HG03066 (cell line): Measurements from ENCODE around the gene TH.
"Not testable (repeated sequence)": the region's sequence is repeated elsewhere in the genome, so short reads cannot be mapped to it uniquely, and the experiment has no call there.

Experiments used
- ATAC-seq: cut with Tn5 transposase; IDR thresholded peaks from one replicate; pipeline ENCODE4 v1.9.1; 2021; ENCODE audit warnings: low read depth; ENCODE audit not compliant: unreplicated experiment

The TH gene

DNA sequence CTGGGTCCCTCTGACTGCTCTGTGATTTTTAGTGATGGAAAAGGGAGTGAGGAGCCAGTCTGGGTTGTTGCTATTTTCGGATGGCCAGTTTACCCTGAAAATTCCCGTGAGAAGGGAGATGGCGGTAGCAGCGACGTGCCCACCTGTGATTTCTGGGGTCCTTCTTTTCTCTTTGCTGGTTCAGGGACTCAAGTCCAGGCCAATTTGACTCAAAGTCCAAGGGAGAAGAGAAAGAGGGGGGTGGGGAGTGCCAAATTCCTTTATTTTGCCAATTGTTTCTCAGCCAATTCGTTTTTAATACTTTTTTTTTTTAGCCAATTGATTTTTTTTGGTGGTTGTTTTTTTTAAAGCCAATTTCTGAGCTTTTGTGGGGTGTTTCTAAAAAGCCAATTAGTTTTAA is 39.4 kb downstream of the TH start:
- no peak for ATAC-seq

DNA sequence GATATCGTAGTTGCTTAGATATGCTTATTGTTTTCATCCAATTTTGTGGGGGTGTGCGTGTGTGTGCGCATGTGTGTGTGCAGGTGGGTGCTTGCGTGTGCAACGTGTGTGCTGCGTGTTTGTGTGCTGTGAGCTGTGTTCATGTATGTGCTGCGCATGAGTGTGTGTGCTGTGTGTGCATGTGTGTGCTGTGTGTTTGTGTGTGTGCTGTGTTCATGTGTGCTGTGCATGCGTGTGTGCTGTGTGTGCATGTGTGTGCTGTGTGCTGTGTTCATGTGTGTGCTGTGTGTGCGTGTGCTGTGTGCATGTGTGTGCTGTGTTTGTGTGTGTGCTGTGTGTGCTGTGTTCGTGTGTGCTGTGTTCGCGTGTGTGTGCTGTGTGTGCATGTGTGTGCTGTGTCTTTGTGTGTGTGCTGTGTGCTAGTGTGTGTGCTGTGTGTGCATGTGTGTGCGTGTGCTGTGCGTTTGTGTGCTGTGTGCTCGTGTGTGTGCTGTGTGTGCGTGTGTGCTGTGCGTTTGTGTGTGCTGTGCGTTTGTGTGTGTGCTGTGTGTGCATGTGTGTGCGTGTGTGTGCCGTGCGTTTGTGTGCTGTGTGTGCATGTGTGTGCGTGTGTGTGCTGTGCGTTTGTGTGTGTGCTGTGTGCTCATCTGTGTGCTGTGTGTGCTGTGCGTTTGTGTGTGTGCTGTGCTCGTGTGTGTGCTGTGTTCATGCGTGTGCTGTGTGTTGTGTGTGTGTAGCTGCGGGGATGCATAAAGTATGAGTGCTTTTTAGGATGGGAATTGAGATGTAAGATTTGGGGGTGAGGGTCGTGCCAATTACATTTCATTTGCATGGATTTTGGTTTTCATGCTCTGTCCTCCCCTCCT is 40.0 kb downstream of the TH start:
- ATAC-seq: no peak

DNA sequence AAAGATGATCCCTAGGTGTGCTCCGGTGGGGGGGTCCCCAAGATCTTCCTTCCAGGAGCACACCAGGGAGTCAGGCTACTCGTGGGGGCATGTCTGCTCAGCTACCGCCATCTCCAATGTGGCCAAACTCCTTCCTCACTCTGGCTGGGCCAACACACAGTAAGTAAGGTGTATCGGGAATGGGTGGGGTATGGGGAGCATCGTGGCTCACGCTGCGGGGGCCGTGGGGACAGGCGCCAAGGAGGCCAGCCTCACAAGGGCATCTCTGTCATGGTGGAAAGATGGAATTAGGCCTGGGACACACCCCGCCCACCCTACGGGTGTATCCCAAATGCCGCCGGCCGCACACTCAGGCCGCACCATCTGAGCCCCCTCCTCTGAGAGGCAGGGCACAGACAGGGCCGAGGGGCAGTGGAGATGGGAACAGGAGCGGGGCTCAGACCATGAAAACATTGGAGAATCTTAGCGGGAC is 40.7 kb downstream of the TH start:
- no peak for ATAC-seq

DNA sequence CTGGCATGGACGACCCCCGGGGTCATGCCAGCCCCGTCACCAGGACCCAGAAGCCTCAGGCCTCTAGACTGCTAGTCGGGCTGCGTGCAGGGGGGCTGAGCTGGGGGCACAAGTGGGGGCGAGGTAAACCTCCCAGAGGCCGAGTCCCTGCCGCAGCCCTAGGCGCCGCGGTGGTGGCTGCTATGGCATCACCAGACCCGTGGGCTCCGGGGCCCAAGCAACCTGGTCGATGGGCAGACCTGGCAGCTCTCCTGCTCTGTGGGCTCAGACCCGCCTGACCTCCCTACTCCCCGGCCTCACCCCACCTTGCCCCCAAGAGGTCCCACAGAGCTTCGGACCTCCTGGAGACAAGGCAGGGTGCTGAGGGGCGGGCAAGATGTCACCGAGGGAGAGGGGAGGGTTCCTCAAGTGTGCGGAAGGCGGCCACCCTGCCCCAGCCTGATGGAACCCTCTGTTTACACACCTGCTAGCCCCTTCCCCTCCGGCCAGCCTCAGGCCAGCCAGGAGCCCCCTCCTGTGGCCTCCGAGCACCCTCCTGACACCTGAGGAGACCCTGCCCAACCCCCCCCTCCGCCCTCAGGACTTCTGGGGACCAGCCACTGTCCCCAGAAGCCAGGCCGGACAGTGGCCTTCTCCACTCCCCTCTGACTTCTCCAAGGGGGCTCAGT is 41.8 kb downstream of the TH start:
- ATAC-seq: no peak

DNA sequence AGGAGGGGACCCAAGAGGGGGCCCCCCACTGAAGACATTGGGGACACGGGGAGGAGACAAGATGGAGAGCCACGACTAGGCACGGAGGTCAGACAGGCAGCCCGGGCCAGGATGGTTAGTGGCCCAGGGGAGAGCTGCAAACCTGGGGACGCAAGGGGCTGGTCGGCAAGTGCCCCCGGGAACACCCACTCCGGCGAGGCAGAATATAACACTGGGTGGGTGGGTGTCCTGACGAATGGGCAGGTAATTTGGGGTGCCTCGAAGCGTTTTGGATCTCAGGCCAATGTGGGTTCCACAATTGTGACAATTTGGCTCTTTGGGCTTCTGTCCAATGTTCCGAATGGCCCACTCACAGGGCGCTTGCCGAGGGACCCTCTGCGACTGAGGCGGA is 42.3 kb downstream of the TH start:
- no peak for ATAC-seq

DNA sequence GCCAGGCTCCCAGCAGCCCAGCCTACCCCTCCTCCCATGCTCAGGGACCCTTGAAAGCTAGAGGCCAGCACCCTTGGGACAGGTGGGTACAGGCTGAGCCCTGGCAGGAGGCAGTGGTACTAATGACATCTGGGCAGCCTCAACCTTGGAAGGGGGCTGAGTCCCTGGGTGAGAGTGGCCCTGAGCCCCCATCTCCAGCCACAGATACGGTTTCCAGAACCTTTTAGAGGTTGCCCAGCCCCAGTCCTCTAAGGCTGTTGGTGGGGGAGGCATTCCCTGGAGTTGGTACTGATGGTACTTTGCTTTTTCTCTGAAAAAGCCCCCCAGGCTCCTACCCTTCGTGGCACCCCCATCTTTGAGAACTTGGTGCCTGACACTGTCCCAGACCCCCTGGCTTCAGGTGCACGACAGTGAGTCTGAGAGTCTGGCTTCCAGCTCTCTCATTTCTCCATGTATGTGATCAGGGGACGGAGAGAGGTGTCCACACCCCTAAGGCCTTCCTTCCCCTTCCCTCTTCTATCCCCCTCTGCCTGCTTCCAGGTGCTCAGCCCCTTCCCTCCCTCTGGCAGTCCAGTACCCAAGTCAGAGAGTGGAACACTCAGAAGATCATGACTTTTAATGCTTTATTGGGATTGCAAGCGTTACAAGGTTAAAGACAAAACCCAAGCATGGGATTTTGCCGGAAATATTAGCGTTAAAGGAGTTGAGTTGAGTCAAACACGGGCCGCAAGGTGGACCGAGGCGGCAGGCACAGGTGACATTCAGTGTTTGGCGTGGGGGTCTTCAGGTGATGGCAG is 42.9 kb downstream of the TH start:
- ATAC-seq: no peak

DNA sequence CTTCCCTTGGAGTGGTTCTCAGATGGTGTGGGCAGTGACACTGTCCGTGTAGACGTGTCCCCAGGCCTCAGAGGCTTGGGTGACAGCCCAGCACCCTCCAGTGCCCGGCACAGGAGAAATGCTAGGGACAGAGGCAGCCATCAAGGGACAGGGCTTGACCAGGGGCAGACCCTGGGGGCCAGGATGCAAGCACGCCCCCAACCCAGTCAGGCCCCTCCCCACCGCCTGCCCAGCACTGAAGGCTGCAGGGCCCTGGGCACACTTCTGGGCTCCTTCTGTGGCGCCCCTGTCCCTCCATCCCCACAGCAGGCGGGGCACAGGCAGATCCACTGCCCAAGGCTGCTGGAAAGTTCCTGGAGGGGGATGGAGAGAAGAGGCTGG is 43.5 kb downstream of the TH start:
- no peak for ATAC-seq

DNA sequence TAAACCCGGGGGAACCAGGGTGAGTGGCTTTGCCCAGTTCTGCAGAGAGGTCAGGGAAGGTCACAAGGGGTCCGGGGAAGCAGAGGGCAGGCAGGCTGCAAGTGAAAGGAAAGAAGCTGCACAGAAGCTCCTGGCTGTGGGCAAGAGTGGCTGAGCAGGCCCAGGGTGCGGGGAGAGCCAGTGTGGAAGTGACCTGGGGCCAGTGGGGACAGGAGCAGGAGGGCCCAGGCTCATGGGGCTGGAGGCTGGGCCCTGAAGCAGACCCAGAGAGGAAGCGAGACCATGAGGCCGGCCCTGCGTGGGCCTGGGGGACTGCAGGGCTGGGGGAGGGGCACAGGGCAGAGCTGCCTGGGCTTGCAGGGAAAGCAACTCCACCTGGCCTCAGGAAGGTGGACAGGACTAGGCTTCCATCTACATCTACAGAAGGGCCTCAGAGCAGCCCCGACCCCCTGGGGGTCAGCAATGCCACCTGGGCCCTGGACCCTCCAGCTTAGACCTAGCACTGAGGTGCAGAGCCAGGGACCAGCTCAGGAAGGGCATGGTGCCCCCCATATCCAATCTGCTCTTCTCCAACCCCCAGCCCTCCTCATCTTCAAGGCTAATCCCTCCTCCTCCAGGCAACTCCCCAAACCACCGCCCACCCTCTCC is 44.0 kb downstream of the TH start:
- no peak for ATAC-seq

DNA sequence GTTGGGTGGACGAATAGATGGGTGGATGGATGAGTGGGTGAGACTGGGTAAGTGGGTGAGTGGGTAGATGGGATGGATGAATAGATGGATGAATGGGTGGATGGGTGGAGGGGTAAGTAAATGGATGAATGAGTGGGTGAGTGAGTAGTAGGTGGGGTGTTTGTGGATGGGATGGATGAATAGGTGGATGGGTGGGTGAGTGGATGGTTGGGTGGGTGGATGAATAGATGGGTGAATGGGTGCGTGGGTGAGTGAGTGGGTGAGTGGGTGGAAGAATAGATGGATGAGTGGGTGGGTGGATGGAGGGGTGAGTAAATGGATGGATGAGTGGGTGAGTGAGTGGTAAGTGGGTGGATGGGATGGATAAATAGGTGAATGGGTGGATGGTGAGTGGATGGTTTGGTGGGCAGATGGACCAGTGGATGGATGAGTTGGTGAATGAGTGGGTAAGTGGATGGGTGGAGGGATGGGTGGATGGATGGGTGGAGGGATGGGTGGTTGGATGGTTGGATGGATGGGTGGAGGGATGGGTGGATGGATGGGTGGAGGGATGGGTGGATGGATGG is 45.0 kb downstream of the TH start:
- no peak for ATAC-seq

DNA sequence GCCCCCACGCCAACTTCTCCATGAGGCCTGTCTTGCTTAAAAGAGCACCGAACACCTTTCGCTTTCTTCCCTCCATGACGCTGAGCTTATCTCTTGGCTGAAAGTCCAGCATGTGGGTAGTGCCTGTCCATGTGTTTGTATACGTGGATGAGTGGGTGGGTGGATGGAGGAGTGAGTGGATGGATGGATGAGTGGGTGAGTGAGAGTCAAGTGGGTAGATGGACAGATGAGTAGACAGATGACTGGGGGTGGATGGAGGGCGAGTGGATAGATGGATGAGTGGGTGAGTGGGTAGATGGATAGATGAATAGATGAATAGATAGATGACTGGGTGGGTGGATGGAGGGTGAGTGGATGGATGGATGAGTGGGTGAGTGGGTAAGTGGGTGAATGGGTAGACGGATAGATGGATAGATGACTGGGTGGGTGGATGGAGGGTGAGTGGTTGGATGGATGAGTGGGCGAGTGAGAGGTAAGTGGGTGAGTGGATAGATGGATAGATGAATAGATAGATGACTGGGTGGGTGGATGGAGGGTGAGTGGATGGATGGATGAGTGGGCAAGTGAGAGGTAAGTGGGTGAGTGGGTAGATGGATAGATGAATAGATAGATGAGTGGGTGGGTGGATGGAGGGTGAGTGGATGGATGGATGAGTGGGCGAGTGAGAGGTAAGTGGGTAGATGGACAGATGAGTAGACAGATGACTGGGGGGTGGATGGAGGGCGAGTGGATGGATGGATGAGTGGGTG is 46.7 kb downstream of the TH start:
- ATAC-seq: not testable (repeated sequence)

DNA sequence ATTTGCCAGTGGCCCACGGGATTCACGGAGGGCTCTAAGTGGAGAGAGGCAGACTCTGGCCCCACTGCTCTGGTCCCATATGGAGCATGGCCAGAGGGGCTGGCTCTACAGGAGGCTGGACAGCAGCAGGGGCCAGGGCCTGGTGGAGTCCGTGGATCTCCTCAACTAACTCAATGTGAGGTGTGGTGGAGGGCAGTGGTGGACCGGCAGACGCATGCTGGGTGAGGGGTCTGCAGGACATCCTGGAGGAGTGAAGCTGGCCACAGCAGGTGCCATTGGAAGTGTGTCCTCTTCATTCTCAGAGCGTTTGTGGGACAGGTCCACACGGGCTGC is 48.0 kb downstream of the TH start:
- no peak for ATAC-seq

DNA sequence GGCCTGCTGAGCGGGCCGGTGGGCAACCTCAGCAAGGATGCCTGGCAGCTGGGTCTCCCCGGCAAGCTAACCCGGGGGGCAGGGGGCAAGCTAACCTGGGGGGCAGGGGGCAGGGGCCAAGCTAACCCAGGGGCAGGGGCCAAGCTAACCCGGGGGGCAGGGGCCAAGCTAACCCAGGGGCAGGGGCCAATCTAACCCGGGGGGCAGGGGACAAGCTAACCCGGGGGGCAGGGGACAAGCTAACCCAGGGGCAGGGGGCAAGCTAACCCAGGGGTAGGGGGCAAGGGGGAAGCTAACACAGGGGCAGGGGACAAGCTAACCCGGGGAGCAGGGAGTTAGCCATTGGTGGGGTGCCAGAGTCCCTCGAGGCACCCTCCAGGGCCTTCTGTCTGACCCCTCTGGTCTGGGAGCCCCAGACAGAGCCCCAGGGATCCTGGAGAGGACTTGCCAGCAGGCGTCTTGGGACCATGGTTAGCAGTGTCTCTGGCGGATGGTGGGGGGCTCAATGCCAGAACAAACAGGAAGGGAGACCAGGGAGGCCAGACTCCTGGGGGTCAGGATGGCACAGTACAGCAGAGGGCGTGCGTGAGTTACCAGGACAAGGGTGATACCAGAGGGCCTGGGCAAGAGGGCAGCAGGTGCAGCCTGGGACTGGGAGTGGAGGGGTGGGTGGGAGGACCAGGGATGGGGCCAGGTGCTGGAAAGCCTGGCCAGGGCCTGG is 48.5 kb downstream of the TH start:
- no peak for ATAC-seq

DNA sequence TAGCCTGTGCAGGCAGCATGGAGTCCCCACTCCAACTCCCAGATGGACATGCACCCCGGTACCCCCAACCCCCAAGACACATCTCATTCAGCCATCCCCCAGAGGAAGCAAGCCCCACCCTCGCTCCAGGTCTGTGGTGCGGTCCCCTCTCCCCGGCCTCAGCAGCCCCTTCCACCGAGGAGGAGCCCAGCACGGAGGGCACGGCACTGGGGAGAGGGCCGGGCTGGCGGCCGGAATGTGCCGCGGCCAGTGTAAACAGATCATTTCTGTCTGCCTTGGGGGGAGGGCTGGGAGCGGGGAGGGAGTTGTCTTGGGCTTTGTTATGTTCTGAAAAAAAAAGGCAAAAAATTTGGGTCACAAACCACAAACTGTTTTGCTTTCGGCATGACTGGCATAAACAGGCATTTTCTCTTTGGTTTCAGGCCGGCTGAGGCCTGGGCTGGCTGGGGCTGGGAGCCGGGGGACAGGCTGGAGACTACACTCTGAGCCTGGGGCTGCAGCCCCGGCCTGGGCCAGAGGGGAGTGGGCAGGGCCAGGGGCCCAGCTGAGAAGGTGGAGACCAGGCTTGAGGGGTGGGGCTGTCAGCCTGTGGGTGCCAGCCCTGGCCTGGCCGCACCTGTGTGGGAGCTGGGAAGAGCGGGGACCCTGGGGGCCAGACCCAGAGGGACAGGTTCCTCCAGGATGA is 49.3 kb downstream of the TH start:
- ATAC-seq: no peak

DNA sequence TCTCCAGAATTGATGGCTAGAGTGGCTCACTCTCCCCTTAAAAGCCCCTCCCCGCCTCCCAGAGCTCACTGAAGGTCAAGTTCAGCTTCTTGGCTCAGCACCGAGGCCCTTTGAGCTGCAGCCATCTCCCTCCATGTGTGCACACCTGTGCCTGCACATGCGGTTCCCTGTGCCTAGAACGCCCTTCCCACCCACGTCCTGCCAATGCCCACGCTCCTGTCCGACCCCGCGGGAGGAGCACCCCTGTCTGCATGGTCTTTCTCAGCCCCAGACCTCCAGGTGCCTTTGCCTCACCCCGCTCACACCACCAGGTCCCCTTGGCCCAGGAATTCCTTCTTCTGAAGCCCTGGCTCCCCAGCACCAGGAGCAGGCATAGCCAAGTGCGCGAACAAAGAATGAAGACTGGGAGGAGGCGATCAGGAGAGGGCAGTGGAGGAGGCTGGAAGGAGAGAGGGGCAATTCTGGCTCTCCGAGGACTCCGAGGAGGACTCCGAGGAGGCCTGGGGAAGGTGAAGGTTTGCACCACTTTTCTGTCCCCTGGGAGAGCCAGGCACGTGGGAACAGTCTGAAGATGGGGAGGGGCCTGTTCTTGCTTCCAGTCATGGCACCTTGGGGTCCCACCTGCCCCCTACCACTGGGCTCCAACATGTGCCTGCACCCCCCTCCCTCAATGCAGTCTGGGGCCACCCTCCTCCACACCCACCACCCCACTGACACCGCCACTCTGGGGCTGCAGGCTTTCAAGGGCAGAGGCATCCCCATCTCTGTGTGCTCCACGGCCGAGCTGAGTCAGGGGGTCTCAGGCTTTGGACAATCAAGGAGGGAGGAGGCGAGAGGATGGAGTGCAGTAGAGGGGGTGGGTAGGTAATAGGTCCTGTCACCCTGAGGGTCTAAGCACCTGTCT is 50.1 kb downstream of the TH start:
- no peak for ATAC-seq

DNA sequence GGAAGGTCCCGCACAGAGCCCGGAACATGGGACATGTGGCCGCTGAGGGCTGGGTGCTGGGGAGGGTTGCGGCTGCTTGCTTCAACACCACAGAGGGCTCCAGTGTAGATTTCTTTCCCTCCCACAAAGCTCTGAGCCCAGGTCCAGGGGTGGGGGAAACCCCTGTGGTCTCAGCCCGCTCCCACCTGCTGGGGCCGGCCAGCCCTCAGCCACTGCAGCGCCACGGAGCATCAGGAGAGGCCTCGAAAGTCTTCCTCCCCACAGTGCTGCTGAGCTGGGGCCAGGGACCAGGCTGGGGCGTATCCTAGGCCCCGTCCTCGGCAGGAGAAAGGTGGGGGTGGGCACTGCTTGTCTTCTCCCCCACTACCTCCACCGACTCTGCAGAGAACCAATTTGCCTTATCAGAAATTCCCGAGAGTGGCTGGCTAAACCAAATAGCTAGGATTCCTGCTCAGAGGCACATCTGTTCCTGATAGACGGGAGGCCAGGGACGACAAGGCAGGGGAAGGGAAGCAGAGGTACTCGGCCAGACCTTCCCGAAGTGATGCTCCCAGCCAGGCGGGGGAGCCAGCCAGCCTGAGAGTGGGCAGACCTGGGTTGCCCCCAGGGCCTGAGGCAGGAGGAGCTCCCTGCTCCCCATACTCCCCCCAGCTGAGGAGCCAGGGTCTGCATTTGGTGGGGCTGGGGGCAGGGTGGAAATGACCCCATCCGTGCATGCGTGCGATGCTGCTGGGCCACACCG is 51.1 kb downstream of the TH start:
- ATAC-seq: no peak

DNA sequence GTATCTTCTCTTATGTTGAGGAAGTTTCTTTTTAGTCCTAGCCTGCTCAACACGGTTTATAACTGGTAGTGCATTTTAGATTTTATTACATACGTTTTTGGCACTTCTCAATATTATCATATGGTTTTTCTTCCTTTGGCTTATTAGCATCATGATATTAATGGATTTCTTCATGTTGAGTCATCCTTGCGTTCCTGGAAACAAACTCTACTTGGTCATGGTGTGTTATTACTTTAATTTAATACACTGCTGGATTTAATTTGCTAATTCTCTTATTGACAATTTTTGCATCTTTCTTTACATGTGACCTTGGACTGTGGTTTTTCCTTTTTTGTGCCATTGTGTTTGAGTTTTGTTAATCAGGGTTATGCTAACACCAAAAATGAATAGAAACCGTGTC is 52.9 kb downstream of the TH start:
- ATAC-seq: no peak

DNA sequence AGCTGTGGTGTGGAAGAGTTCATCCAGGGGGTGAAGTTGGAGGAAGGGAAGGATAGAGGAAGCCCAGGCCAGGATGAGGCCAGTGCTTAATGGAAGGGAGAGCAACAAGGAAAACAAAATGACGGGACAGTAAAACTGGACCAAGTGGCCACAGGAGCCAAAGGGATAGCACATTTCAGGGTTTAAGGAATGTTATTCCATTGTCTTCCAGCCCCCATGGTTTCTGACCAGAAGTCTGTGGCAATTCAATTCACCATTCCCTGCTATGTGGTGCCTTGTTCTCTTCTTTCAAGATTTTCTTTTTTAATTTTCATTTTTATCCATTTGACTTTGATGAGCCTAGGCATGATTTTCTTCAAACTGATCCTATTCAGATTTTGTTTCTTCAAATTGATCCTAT is 54.9 kb downstream of the TH start:
- no peak for ATAC-seq
